IMR-90 (cell line): ENCODE results near the gene CDS1. TPM values are rescaled to one million over a fixed set of nuclear protein-coding genes. Genes with fewer than 3 reads are reported as not detected.

Source experiments
- ATAC-seq: fragments of 200-7000 bp; cut with Tn5 transposase; 2 replicates; pipeline ENCODE4 v1.9.1; 2020; ENCODE audit warnings: low read depth, mild to moderate bottlenecking, moderate library complexity
- BruUV-seq: library from RNA; stranded (reverse); fragments of 400-500 nt; replicated peaks from 2 replicates; lab custom pipeline; 2021; lab: Mats Ljungman, UMichigan
- CTCF ChIA-PET: fragments of 300-600 bp; formaldehyde crosslinking; extraction: SDS; loops from one replicate; lab custom pipeline; 2021; ENCODE audit warnings: antibody characterized with exemption; lab: Yijun Ruan, JAX
- POLR2A ChIA-PET: fragments of 300-600 bp; sonication (Branson Sonifier 250); formaldehyde crosslinking; loops from one replicate; lab custom pipeline; 2022; ENCODE audit warnings: antibody characterized with exemption; ENCODE audit not compliant: unreplicated experiment; lab: Charles Lee
- DNase-seq: peaks from one replicate; pipeline ENCODE4 v3.0.0; 2013
- H2AFZ ChIP-seq: replicated peaks from 2 replicates; pipeline ENCODE3; 2013; ENCODE audit warnings: low read length, mild to moderate bottlenecking; ENCODE audit not compliant: poor library complexity
- H2AK5ac ChIP-seq: 2 replicates; pipeline ENCODE4 v1.6.1; 2013; ENCODE audit warnings: low read depth, low read length, inconsistent platforms
- H2AK9ac ChIP-seq: replicated peaks from 2 replicates; pipeline ENCODE3; 2013; ENCODE audit warnings: mild to moderate bottlenecking, low read depth, low read length, moderate library complexity; ENCODE audit not compliant: poor library complexity
- H2BK120ac ChIP-seq: 2 replicates; pipeline ENCODE4 v1.6.1; 2013; ENCODE audit warnings: low read depth, low read length, inconsistent platforms
- H2BK15ac ChIP-seq: 3 replicates; pipeline ENCODE4 v1.6.1; 2013; ENCODE audit warnings: low read depth, low read length, inconsistent platforms
- H2BK20ac ChIP-seq: 2 replicates; pipeline ENCODE4 v1.6.1; 2013; ENCODE audit warnings: low read depth, mild to moderate bottlenecking, inconsistent platforms, low read length, moderate library complexity
- H2BK5ac ChIP-seq: 2 replicates; pipeline ENCODE4 v1.6.1; 2013; ENCODE audit warnings: mild to moderate bottlenecking, low read depth, low read length, inconsistent platforms; ENCODE audit not compliant: poor library complexity, severe bottlenecking
- H3K14ac ChIP-seq: replicated peaks from 2 replicates; pipeline ENCODE4 v1.6.1; 2013; ENCODE audit warnings: low read depth, low read length, inconsistent platforms
- H3K18ac ChIP-seq: 2 replicates; pipeline ENCODE4 v1.6.1; 2013; ENCODE audit warnings: low read depth, low read length, control low read depth
- H3K23ac ChIP-seq: 2 replicates; pipeline ENCODE4 v1.6.1; 2013; ENCODE audit warnings: low read depth, low read length, inconsistent platforms
- H3K27ac ChIP-seq: 2 replicates; pipeline ENCODE4 v1.5.1; 2013; ENCODE audit warnings: mild to moderate bottlenecking, control low read depth, low read length; ENCODE audit not compliant: insufficient read depth
- H3K27me3 ChIP-seq: 2 replicates; pipeline ENCODE4 v1.6.1; 2013; ENCODE audit warnings: low read length; ENCODE audit not compliant: control insufficient read depth, insufficient read depth
- H3K36me3 ChIP-seq: 2 replicates; pipeline ENCODE4 v1.6.1; 2013; ENCODE audit warnings: low read length, mixed read lengths; ENCODE audit not compliant: control insufficient read depth, insufficient read depth
- H3K4ac ChIP-seq: 2 replicates; pipeline ENCODE4 v1.6.1; 2013; ENCODE audit warnings: low read depth, low read length, inconsistent platforms
- H3K4me1 ChIP-seq: 2 replicates; pipeline ENCODE4 v1.6.1; 2013; ENCODE audit warnings: low read length, mixed read lengths; ENCODE audit not compliant: control insufficient read depth, insufficient read depth
- H3K4me2 ChIP-seq: 2 replicates; pipeline ENCODE4 v1.6.1; 2013; ENCODE audit warnings: low read depth, mild to moderate bottlenecking, control low read depth, low read length, moderate library complexity
- H3K4me3 ChIP-seq: 2 replicates; pipeline ENCODE4 v1.5.1; 2013; ENCODE audit warnings: low read depth, mild to moderate bottlenecking, control low read depth, low read length, moderate library complexity; ENCODE audit not compliant: insufficient read depth
- H3K56ac ChIP-seq: 2 replicates; pipeline ENCODE4 v1.6.1; 2013; ENCODE audit warnings: low read length, inconsistent platforms; ENCODE audit not compliant: insufficient read depth; ENCODE audit errors: extremely low read depth
- H3K79me1 ChIP-seq, 2 experiments: 2 replicates each; pipeline ENCODE4 v1.6.1; 2013; ENCODE audit warnings: low read length in 2 of 2, inconsistent platforms in 1 of 2, low read depth in 1 of 2
- H3K9ac ChIP-seq: 2 replicates; pipeline ENCODE4 v1.6.1; 2013; ENCODE audit warnings: low read depth, low read length, control low read depth
- H3K9me1 ChIP-seq: 2 replicates; pipeline ENCODE4 v1.6.1; 2013; ENCODE audit warnings: low read length, inconsistent platforms; ENCODE audit not compliant: insufficient read depth
- H3K9me3 ChIP-seq: 2 replicates; pipeline ENCODE4 v1.6.1; 2013; ENCODE audit warnings: low read length; ENCODE audit not compliant: control insufficient read depth, insufficient read depth
- H4K20me1 ChIP-seq: 2 replicates; pipeline ENCODE4 v1.6.1; 2013; ENCODE audit warnings: low read length, inconsistent platforms; ENCODE audit not compliant: insufficient read depth
- H4K5ac ChIP-seq: 2 replicates; pipeline ENCODE4 v1.6.1; 2013; ENCODE audit warnings: mild to moderate bottlenecking, low read depth, low read length, control low read depth
- H4K8ac ChIP-seq, 2 experiments: 2 replicates each; pipeline ENCODE4 v1.6.1; 2013; ENCODE audit warnings: low read depth in 2 of 2, low read length in 2 of 2, control low read depth in 1 of 2, inconsistent platforms in 1 of 2
- H4K91ac ChIP-seq: 2 replicates; pipeline ENCODE4 v1.6.1; 2013; ENCODE audit warnings: low read depth, low read length, inconsistent platforms; ENCODE audit not compliant: insufficient read depth
- BHLHE40 ChIP-seq: fragments of 150-350 bp; IDR thresholded peaks from 2 replicates; pipeline ENCODE4 v1.6.1; 2016; ENCODE audit warnings: mild to moderate bottlenecking, low read depth, low read length
- CEBPB ChIP-seq: IDR thresholded peaks from 2 replicates; pipeline ENCODE4 v1.6.1; 2012; ENCODE audit warnings: low read depth, low read length, improper control_type of control experiment
- CHD1 ChIP-seq: IDR thresholded peaks from 2 replicates; pipeline ENCODE4 v1.6.1; 2012; ENCODE audit warnings: low read depth, low read length, improper control_type of control experiment
- FOS ChIP-seq: fragments of 150-350 bp; IDR thresholded peaks from 2 replicates; pipeline ENCODE4 v1.6.1; 2016; ENCODE audit warnings: low read depth, low read length
- MAFK ChIP-seq: IDR thresholded peaks from 2 replicates; pipeline ENCODE4 v1.6.1; 2012; ENCODE audit warnings: low read depth, low read length, improper control_type of control experiment
- MAZ ChIP-seq: IDR thresholded peaks from 2 replicates; pipeline ENCODE4 v1.6.1; 2012; ENCODE audit warnings: low read depth, mild to moderate bottlenecking, low read length, improper control_type of control experiment, moderate library complexity, borderline replicate concordance
- MXI1 ChIP-seq: IDR thresholded peaks from 2 replicates; pipeline ENCODE4 v1.6.1; 2012; ENCODE audit warnings: low read depth, mild to moderate bottlenecking, low read length, moderate library complexity, borderline replicate concordance
- POLR2A ChIP-seq: IDR thresholded peaks from 2 replicates; pipeline ENCODE4 v1.6.1; 2012; ENCODE audit warnings: mild to moderate bottlenecking, low read depth, low read length
- RCOR1 ChIP-seq: IDR thresholded peaks from 2 replicates; pipeline ENCODE4 v1.6.1; 2012; ENCODE audit warnings: mild to moderate bottlenecking, low read length, improper control_type of control experiment; ENCODE audit not compliant: insufficient replicate concordance
- RFX5 ChIP-seq: IDR thresholded peaks from 2 replicates; pipeline ENCODE4 v1.8.0; 2012; ENCODE audit warnings: low read depth, mild to moderate bottlenecking, low read length, moderate library complexity
- SMC3 ChIP-seq: fragments of 150-350 bp; IDR thresholded peaks from 2 replicates; pipeline ENCODE4 v1.6.1; 2016; ENCODE audit warnings: low read depth, mild to moderate bottlenecking, antibody characterized with exemption, low read length, moderate library complexity
- WGBS, 2 experiments: methylation state at CpG; one replicate each; pipeline versions ENCODE4 v1.1.5 to v1.1.7; 2013; ENCODE audit warnings: missing lambda C conversion rate in 2 of 2; ENCODE audit not compliant: insufficient read length in 1 of 2; ENCODE audit errors: extremely low coverage in 2 of 2; 5-methylcytosine and 5-hydroxymethylcytosine counted together
- dilution Hi-C: fragments of 300-500 bp; cut with HindIII; formaldehyde crosslinking; loops from one replicate; pipeline ENCODE4 v1.14.3; 2018; ENCODE audit warnings: low sequenced_read_pairs; ENCODE audit not compliant: unreplicated experiment
- in situ Hi-C: fragments of 300-500 bp; cut with MboI; formaldehyde crosslinking; loops from 3 replicates; pipeline ENCODE4 v1.14.3; 2019; ENCODE audit warnings: low sequenced_read_pairs, inconsistent platforms, mixed read lengths
- intact Hi-C: fragments of 100-400 bp; cut with micrococcal nuclease; formaldehyde crosslinking; loops from 2 replicates; pipeline ENCODE4 v1.10.0; 2022
- polyA plus RNA-seq, 3 experiments: library from polyadenylated mRNA; depleted of rRNA; stranded (reverse); fragments of >200 nt; gene quantifications; 2 replicates each; pipeline ENCODE4 v1.2.3, GENCODE V29; 2012; ENCODE audit warnings: low replicate concordance in 1 of 3
- total RNA-seq: library from RNA; depleted of rRNA; stranded (reverse); fragments of >200 nt; gene quantifications from 2 replicates; pipeline ENCODE4 v1.2.3, GENCODE V29; 2012
- TF ChIP-seq, protein P1 (sequence below): fragments of 150-350 bp; IDR thresholded peaks from 2 replicates; pipeline ENCODE4 v1.6.1; 2016; ENCODE audit warnings: low read depth, mild to moderate bottlenecking, low read length, moderate library complexity, borderline replicate concordance
- TF ChIP-seq, protein P2 (sequence below): conservative IDR thresholded peaks from 2 replicates; pipeline ENCODE4 v1.5.1; 2012; ENCODE audit warnings: mild to moderate bottlenecking, low read depth, low read length, improper control_type of control experiment
- TF ChIP-seq, protein P3 (sequence below): fragments of 150-350 bp; IDR thresholded peaks from 2 replicates; pipeline ENCODE4 v1.6.1; 2017; ENCODE audit warnings: mild to moderate bottlenecking, antibody characterized with exemption, low read length, low read depth

Gene CDS1
- total and polyA plus RNA-seq, 2 of the 4 experiments (the other 2 are of a cell fraction) = under 0.01 to 0.02 TPM

DNA sequence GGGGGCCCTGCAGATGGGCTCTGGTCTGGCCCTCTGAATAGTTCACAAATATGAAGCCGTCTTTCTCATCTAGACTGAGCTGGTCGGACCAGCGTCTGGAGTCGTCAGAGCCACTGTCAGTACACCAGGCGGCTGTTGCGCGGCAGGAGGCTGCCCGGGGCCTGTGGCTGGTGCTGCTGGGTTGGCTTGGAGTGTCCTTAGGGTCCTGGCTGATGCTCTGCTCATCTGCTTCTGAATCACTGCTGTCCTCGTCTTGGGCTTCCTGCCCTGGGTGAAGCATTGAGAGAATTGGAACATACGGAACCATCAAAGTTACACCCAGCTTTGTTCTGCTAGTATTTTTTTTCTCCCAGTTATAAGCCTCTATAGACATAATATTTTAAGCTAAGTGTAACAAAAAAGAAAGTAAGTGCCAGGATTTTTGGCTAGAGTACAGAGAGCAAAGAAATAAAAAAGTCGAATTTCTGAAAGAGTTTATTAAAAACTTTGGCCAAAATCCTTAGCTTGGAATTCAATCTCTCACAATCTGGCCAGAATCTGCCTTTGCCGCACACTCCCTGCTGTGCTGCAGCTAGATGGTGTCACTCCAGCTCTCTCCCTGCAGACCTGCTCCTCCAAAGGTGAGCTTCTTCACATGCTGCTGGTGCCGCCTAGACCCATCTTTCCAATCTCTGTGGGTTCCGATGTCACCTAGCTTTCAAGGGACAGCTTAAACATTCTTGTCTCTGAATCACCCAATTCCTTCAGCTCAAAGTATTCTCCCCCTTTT lies 96.2 kb downstream of the CDS1 start:
- Histone ChIP-seq H3K9me3 (no peaks in the 10 kb centered on the region), H3K4me3 (no peak overlapping the region), H4K20me1 (0 out of 2 replicates have a peak, but pooled peaks cover 8% of the 10 kb centered on the region), H3K4me1 (peaks cover 5% of the 10 kb centered on the region), H2AK5ac (no peak overlapping the region), H2AK9ac (no peak overlapping the region), H4K5ac (no peak overlapping the region), H2BK5ac (no peak overlapping the region), H4K8ac (no peak overlapping the region), H3K4me2 (no peak overlapping the region), H2BK15ac (no peak overlapping the region), H2BK20ac (no peak overlapping the region), H3K36me3 (peaks cover 40% of the 10 kb centered on the region), H3K14ac (no peak overlapping the region), H2BK120ac (no peak overlapping the region), H3K56ac (no peak overlapping the region), H3K18ac (no peak overlapping the region), H3K9ac (no peak overlapping the region), H3K79me1 (0 out of 4 replicates have a peak, but pooled peaks cover 0 to 5% of the 10 kb centered on the region in 2 experiments), H3K27me3 (no peaks in the 10 kb centered on the region), H3K27ac (no peak overlapping the region), H3K9me1 (peaks cover 13% of the 10 kb centered on the region; the same call in 1 of the 2 replicates), H3K4ac (no peak overlapping the region), H3K23ac (no peak overlapping the region), H2AFZ (no peak overlapping the region), H4K91ac (no peak overlapping the region)
- TF ChIP-seq BHLHE40 = no peak
- no peak for TF ChIP-seq RCOR1
- TF ChIP-seq FOS = no peak
- TF ChIP-seq CEBPB = no peak
- TF ChIP-seq MAZ = no peak
- TF ChIP-seq RFX5 = no peak
- TF ChIP-seq, protein P1, sequence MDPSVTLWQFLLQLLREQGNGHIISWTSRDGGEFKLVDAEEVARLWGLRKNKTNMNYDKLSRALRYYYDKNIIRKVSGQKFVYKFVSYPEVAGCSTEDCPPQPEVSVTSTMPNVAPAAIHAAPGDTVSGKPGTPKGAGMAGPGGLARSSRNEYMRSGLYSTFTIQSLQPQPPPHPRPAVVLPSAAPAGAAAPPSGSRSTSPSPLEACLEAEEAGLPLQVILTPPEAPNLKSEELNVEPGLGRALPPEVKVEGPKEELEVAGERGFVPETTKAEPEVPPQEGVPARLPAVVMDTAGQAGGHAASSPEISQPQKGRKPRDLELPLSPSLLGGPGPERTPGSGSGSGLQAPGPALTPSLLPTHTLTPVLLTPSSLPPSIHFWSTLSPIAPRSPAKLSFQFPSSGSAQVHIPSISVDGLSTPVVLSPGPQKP = no peak
- TF ChIP-seq POLR2A = no peak
- TF ChIP-seq, protein P2, sequence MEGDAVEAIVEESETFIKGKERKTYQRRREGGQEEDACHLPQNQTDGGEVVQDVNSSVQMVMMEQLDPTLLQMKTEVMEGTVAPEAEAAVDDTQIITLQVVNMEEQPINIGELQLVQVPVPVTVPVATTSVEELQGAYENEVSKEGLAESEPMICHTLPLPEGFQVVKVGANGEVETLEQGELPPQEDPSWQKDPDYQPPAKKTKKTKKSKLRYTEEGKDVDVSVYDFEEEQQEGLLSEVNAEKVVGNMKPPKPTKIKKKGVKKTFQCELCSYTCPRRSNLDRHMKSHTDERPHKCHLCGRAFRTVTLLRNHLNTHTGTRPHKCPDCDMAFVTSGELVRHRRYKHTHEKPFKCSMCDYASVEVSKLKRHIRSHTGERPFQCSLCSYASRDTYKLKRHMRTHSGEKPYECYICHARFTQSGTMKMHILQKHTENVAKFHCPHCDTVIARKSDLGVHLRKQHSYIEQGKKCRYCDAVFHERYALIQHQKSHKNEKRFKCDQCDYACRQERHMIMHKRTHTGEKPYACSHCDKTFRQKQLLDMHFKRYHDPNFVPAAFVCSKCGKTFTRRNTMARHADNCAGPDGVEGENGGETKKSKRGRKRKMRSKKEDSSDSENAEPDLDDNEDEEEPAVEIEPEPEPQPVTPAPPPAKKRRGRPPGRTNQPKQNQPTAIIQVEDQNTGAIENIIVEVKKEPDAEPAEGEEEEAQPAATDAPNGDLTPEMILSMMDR = no peak
- TF ChIP-seq, protein P3, sequence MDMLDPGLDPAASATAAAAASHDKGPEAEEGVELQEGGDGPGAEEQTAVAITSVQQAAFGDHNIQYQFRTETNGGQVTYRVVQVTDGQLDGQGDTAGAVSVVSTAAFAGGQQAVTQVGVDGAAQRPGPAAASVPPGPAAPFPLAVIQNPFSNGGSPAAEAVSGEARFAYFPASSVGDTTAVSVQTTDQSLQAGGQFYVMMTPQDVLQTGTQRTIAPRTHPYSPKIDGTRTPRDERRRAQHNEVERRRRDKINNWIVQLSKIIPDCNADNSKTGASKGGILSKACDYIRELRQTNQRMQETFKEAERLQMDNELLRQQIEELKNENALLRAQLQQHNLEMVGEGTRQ = no peak
- no peak for TF ChIP-seq MAFK
- TF ChIP-seq CHD1 = no peak
- TF ChIP-seq SMC3 = no peak
- no peak for TF ChIP-seq MXI1
- CTCF ChIA-PET = no interaction called here
- WGBS, 2 experiments = 86% methylated on average over 2 of the region's 14 CpGs; no CpG with 5 or more reads in 1 of the 2 experiments
- POLR2A ChIA-PET = no interaction called here
- intact Hi-C loops (no loop called here), in situ Hi-C loops (no loop called here), dilution Hi-C loops (no loop called here)
- DNase-seq (no peak), ATAC-seq (no peak)
- BruUV-seq = no TSS peak
